ENCODE measurements around the gene TMEM62. TPM values are rescaled to one million over a fixed set of nuclear protein-coding genes. Genes with fewer than 3 reads are reported as not detected.
A peak's percentile ranks its signal among the peaks of the same experiment; 100 is the strongest.

Gene TMEM62
- total and polyA plus RNA-seq, 10 of the 15 experiments (the other 5 are each of a cell fraction or from before 2014, with no cell fraction given), result 7.0 to 26.8 (median 14.9) TPM

DNA sequence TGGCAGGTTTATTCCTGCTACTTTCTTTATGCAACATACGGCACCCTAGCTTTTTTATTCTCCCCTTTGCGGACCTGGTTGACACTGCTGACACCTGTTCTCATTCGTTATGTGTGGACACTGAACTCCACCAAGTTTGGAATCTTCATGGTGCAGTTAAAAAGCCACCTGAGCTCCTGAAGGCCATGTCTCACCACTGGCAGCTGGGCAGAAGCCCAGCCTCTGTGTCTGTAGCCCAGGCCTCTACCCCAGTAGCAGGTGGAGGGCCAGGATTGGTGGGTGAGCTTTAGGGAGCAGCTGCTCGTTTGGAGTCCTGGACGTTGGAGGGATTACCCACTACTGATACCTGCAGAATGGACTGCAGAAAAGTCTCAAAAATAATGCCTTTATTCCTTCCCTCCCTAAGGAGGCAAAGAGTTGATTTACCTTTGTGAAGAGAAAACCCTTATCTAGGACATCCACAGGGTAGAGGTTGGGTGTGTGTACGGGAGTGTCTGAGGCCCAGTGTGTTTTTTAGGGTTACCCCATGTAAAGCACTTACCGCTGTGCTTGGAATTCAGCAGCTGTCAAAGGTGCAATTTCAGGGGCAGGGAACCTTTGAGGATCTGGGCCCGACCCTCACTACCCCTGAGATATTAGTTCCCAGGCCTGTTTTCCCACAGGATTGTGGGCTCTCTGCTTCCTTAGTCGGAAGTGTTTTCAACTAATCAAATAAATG, 51.2 kb downstream of the TMEM62 start:
- no peak for TF ChIP-seq HCFC1 (IDR thresholded peaks at IDR 0.05; ENCODE audit: low read length)
- TF ChIP-seq EGR1 (IDR thresholded peaks at IDR 0.05; ENCODE audit: borderline replicate concordance in 1 of 2, low read depth in 2 of 2, low read length in 2 of 2), result no peak
- no peak for TF ChIP-seq NFYB (IDR thresholded peaks at IDR 0.05; ENCODE audit: insufficient read depth, low read depth, low read length)
- TF ChIP-seq, protein P1, sequence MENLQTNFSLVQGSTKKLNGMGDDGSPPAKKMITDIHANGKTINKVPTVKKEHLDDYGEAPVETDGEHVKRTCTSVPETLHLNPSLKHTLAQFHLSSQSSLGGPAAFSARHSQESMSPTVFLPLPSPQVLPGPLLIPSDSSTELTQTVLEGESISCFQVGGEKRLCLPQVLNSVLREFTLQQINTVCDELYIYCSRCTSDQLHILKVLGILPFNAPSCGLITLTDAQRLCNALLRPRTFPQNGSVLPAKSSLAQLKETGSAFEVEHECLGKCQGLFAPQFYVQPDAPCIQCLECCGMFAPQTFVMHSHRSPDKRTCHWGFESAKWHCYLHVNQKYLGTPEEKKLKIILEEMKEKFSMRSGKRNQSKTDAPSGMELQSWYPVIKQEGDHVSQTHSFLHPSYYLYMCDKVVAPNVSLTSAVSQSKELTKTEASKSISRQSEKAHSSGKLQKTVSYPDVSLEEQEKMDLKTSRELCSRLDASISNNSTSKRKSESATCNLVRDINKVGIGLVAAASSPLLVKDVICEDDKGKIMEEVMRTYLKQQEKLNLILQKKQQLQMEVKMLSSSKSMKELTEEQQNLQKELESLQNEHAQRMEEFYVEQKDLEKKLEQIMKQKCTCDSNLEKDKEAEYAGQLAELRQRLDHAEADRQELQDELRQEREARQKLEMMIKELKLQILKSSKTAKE (IDR thresholded peaks at IDR 0.05; ENCODE audit: low read depth, poor library complexity, severe bottlenecking), result no peak
- no peak for TF ChIP-seq BCL3 (IDR thresholded peaks at IDR 0.05; ENCODE audit: borderline replicate concordance, insufficient read depth, low read depth, low read length, poor library complexity, severe bottlenecking)
- no peak for TF ChIP-seq FOXM1 (IDR thresholded peaks at IDR 0.05; ENCODE audit: low read depth, low read length)
- no peak for TF ChIP-seq SUPT20H (IDR thresholded peaks at IDR 0.05; ENCODE audit: borderline replicate concordance, control insufficient read depth, low read depth, low read length)
- TF ChIP-seq, protein P2, sequence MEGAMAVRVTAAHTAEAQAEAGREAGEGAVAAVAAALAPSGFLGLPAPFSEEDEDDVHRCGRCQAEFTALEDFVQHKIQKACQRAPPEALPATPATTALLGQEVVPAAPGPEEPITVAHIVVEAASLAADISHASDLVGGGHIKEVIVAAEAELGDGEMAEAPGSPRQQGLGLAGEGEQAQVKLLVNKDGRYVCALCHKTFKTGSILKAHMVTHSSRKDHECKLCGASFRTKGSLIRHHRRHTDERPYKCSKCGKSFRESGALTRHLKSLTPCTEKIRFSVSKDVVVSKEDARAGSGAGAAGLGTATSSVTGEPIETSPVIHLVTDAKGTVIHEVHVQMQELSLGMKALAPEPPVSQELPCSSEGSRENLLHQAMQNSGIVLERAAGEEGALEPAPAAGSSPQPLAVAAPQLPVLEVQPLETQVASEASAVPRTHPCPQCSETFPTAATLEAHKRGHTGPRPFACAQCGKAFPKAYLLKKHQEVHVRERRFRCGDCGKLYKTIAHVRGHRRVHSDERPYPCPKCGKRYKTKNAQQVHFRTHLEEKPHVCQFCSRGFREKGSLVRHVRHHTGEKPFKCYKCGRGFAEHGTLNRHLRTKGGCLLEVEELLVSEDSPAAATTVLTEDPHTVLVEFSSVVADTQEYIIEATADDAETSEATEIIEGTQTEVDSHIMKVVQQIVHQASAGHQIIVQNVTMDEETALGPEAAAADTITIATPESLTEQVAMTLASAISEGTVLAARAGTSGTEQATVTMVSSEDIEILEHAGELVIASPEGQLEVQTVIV (IDR thresholded peaks at IDR 0.05; ENCODE audit: borderline replicate concordance, partially characterized antibody), result no peak
- TF ChIP-seq CBX3 (IDR thresholded peaks at IDR 0.05; ENCODE audit: borderline replicate concordance, low read depth), result no peak
- TF ChIP-seq ZSCAN29 (IDR thresholded peaks at IDR 0.05), result no peak
- no peak for TF ChIP-seq NFIC (IDR thresholded peaks at IDR 0.05; ENCODE audit: low read depth, low read length)
- no peak; the same call in 1 of the 2 replicates for TF ChIP-seq PML (IDR thresholded peaks at IDR 0.05; ENCODE audit: low read length)
- H3K4me3 ChIP-seq, result no peak overlapping the region
- ATAC-seq (no peak), DNase-seq (ENCODE audit: low read depth, low spot score) (no peak), FAIRE-seq (no peak)
- no peaks in the 10 kb centered on the region for H4K20me1 ChIP-seq (ENCODE audit: control insufficient read depth, insufficient read depth)
- no peak overlapping the region for H3K4me2 ChIP-seq (ENCODE audit: control insufficient read depth, insufficient read depth)
- in situ Hi-C loops (cut with MboI), result no loop called here
- 94% methylated on average over 9 of the region's 9 CpGs for WGBS (ENCODE audit: insufficient coverage, insufficient replicate concordance, low lambda C conversion rate, missing lambda C conversion rate)
- no peak overlapping the region for H3K27ac ChIP-seq (ENCODE audit: control insufficient read depth, insufficient read depth)
- RAD21 ChIA-PET (ENCODE audit: unreplicated experiment), result interaction anchor here (1.0 to 1.9 kb wide), 3 partner anchors 40 to 101 kb away, joined by 4 to 7 read pairs (median 4); no protein-coding TSS in a partner anchor
- POLR2A ChIA-PET, result interaction anchor here (1.1 to 1.7 kb wide), 5 partner anchors 8 to 78 kb away, joined by 3 to 4 read pairs (median 3); partner anchors contain the start of gene UBR1
- H3K27me3 ChIP-seq (replicated peaks in 1 of 2; ENCODE audit: control insufficient read depth in 2 of 2, insufficient read depth in 2 of 2, low read length in 1 of 2), result no peaks in the 10 kb centered on the region
- CTCF ChIA-PET, result interaction anchor here (1.7 to 5.0 kb wide), 3 partner anchors 40 to 101 kb away, joined by 6 to 37 read pairs (median 9); no protein-coding TSS in a partner anchor
- no TSS peak for BruUV-seq (replicated peaks)
- peak overlapping the region; percentile 12; the same call in 1 of the 2 replicates for H2AFZ ChIP-seq (ENCODE audit: control insufficient read depth, low read depth, low read length)
- intact Hi-C loops (cut with micrococcal nuclease; ENCODE audit: unreplicated experiment), result loop anchor here (5.0 kb wide), 1 partner anchor 52 kb away; the partner anchor contains the start of gene TMEM62
- H3K9me3 ChIP-seq (replicated peaks; ENCODE audit: control insufficient read depth, insufficient read depth, low read length), result no peaks in the 10 kb centered on the region
- SMC1A ChIA-PET (ENCODE audit: uncharacterized antibody, unreplicated experiment), result interaction anchor here (0.6 to 1.9 kb wide), 3 partner anchors 20 to 448 kb away, joined by 3 to 7 read pairs (median 4); no protein-coding TSS in a partner anchor
- no peaks in the 10 kb centered on the region for H3K4me1 ChIP-seq (ENCODE audit: control insufficient read depth, insufficient read depth, low read length)
- H3K36me3 ChIP-seq (ENCODE audit: control insufficient read depth in 2 of 2, insufficient read depth in 2 of 2, low read length in 1 of 2), result peaks cover 0 to 2% of the 10 kb centered on the region in 2 experiments; a peak in 2 of 4 replicates
- no peak overlapping the region for H3K9ac ChIP-seq (ENCODE audit: control insufficient read depth, insufficient read depth, low read length)
- peaks cover 15% of the 10 kb centered on the region for H3K79me2 ChIP-seq (ENCODE audit: control insufficient read depth, insufficient read depth, low read length)

All from GM12878 (cell line).